ENCODE results near the gene HOXA13. TPM values are rescaled to one million over a fixed set of nuclear protein-coding genes. Genes with fewer than 3 reads are reported as not detected.

HOXA13 gene
- total RNA-seq, 1 donor from 2014 or later, result 14.5 TPM

- Histone ChIP-seq H3K9me3 (no peaks in the 10 kb centered on the region), H3K27ac (peak overlapping the region; percentile 99), H3K4me1 (peaks cover 47% of the 10 kb centered on the region), H3K4me3 (peak overlapping the region in 1 of 2 donors; percentile 64), H3K36me3 (no peaks in the 10 kb centered on the region), H3K27me3 (no peaks in the 10 kb centered on the region)
- DNase-seq (ENCODE audit: extremely low spot score in 2 of 2), result no peak
- intact Hi-C loops (cut with DNase I), result no loop called here
- TF ChIP-seq POLR2A (IDR thresholded peaks at IDR 0.05), result no peak
- TF ChIP-seq CTCF (IDR thresholded peaks at IDR 0.05), result no peak
- TF ChIP-seq POLR2AphosphoS5 (IDR thresholded peaks at IDR 0.05; ENCODE audit: insufficient read depth in 1 of 2, low read depth in 1 of 2), result no peak
Measured at GRCh38 chr7:27182285-27182841, 17.5 kb downstream of the HOXA13 start.

GRCh38 chr7:27181795-27182275, 18.1 kb downstream of the HOXA13 start:
- Histone ChIP-seq H3K27ac (peak overlapping the region; percentile 99), H3K4me1 (peaks cover 50% of the 10 kb centered on the region), H3K36me3 (no peaks in the 10 kb centered on the region), H3K4me3 (no peak overlapping the region), H3K27me3 (no peaks in the 10 kb centered on the region), H3K9me3 (no peaks in the 10 kb centered on the region)
- DNase-seq (ENCODE audit: extremely low spot score in 2 of 2), result no peak
- TF ChIP-seq POLR2A (IDR thresholded peaks at IDR 0.05), result no peak
- TF ChIP-seq CTCF (IDR thresholded peaks at IDR 0.05), result no peak
- TF ChIP-seq POLR2AphosphoS5 (IDR thresholded peaks at IDR 0.05; ENCODE audit: insufficient read depth in 1 of 2, low read depth in 1 of 2), result no peak
- intact Hi-C loops (cut with DNase I), result no loop called here

DNA sequence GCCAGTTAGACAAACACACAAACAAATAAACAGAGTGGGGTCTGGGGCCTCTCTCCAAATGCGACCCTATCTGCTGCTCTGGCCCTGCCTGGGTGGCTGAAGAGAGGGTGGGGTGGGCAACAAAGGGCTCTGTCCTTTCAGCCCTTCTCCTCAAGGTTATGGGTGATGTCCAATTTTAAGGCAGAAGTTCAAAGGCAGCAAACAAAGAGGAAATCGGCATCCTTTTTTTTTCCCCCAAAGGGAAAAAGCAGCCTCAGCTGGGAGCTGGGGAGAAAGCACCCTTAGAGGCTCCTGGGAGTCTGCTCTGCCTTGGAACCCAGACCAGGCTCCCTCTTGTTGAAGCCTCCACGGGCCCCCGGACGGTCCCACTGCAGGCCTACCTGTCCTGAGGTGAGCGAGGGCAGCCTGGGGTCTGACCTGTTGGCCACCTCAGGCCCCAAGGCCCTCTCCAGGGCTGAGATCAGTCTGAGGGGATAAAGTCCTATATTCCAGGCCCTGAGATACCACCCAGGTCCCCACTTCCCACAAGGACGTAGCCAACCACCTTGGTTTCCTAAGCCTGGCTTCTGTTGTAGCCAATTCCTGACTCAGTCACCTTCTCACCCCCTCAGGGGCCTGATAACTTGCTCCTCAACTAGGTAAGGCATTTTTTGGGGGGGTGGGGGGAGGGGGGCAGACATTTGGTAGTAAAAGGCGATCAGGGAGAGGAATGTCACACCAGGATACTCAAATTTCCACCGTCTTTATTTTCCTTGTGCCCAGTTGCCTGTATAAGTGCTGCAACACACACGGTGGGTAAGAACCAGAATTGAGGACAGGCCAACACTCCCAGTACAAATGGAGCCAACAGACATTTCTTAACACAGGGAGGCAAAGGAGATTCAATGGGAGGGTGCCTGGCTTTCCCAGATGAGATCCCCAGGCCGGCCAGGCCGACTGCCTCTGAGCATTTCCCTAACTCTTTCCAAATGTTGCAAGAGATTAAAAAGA, 19.2 kb downstream of the HOXA13 start:
- Histone ChIP-seq H3K4me1 (peaks cover 57% of the 10 kb centered on the region), H3K36me3 (no peaks in the 10 kb centered on the region), H3K9me3 (no peaks in the 10 kb centered on the region), H3K27me3 (no peaks in the 10 kb centered on the region), H3K27ac (peak overlapping the region; percentile 99), H3K4me3 (peak overlapping the region; percentile 56 to 64)
- intact Hi-C loops (cut with DNase I), result no loop called here
- TF ChIP-seq CTCF (IDR thresholded peaks at IDR 0.05) (no peak), POLR2A (IDR thresholded peaks at IDR 0.05) (no peak), POLR2AphosphoS5 (IDR thresholded peaks at IDR 0.05; ENCODE audit: insufficient read depth in 1 of 2, low read depth in 1 of 2) (no peak)
- DNase-seq (ENCODE audit: extremely low spot score in 2 of 2), result no peak

GRCh38 chr7:27179503-27180430, 20.1 kb downstream of the HOXA13 start:
- peak overlapping the region; percentile 56 to 64 for H3K4me3 ChIP-seq
- H3K27ac ChIP-seq, result peak overlapping the region; percentile 99
- H3K4me1 ChIP-seq, result peaks cover 66% of the 10 kb centered on the region
- peak; percentile 59 to 85 for TF ChIP-seq POLR2AphosphoS5 (IDR thresholded peaks at IDR 0.05; ENCODE audit: insufficient read depth in 1 of 2, low read depth in 1 of 2)
- peak in 1 of 2 donors; percentile 35 for TF ChIP-seq POLR2A (IDR thresholded peaks at IDR 0.05)
- TF ChIP-seq CTCF (IDR thresholded peaks at IDR 0.05), result peak; percentile 45 to 86 (median 74)
- H3K27me3 ChIP-seq, result no peaks in the 10 kb centered on the region
- DNase-seq (ENCODE audit: extremely low spot score in 2 of 2), result no peak
- no peaks in the 10 kb centered on the region for H3K9me3 ChIP-seq
- intact Hi-C loops (cut with DNase I), result no loop called here
- H3K36me3 ChIP-seq, result no peaks in the 10 kb centered on the region

Measured in vagina (tissue), 2 donors.